GM19193 (cell line): ENCODE data around the gene SLC10A2.

Source experiments
- POLR2A ChIP-seq: IDR thresholded peaks from 4 replicates; pipeline ENCODE4 v1.6.1; 2011; ENCODE audit not compliant: insufficient read depth, insufficient read length; ENCODE audit errors: extremely low read depth

Gene SLC10A2

DNA sequence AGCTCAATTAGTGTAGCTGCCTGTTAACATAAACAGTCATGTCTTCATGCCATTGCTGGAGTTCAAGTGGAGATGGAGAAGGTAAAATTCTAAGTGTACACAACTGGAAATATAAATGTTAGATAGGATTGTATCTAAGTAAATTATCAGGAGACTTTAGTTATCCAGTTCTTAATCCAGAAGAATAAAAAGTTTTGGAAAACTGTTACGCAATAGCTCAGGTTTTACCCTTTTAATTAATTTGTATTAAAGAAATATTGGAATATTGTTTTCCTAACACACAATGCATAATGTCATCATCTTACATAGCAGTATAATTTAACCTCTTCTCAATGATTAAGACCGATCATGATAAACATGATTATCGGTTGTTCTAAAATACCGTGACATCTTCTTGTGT is 2.8 kb downstream of the SLC10A2 start:
- no peak for TF ChIP-seq POLR2A

DNA sequence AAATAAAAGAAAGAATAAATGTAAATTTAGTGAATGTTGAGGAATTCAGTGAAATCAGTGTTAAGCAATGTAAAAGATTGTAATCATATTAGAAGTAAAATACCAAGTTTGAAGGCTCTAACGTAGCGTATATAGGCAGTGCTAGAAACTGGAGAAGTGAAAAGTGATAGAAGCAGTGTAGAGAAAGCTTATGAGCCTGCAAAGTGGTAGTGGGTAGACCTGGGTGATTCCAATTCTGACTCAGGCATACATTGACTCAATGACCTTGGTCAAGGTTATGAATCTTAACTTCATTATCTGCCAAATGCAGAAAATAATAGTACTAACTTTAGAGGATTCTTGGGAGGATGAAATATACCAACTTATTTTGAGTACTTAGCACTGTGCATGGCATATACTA is 4.1 kb downstream of the SLC10A2 start:
- TF ChIP-seq POLR2A, result no peak

DNA sequence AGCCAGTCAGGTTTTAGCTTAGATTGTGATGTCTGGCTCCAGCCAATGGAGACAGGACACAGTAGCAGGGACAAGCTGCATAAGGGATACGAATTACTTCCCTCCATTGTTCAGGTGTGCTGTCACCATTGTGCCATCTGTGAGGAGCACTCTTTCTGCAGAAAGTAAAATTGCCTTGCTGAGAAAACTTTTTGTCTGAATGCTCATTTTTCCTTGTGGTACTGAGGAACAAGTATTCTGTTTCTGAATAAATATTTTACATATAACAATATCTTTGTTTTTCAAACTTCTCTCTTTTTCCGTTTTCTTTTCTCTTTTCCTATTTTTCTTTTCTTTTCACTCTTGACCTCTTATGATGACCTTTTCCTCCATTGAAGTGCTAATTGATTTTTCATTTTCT is 10.2 kb downstream of the SLC10A2 start:
- no peak for TF ChIP-seq POLR2A

- no peak for TF ChIP-seq POLR2A
Measured at GRCh38 chr13:103055166-103055565, 11.1 kb downstream of the SLC10A2 start.

GRCh38 chr13:103046676-103047075 is 19.5 kb downstream of the SLC10A2 start:
- no peak for TF ChIP-seq POLR2A

DNA sequence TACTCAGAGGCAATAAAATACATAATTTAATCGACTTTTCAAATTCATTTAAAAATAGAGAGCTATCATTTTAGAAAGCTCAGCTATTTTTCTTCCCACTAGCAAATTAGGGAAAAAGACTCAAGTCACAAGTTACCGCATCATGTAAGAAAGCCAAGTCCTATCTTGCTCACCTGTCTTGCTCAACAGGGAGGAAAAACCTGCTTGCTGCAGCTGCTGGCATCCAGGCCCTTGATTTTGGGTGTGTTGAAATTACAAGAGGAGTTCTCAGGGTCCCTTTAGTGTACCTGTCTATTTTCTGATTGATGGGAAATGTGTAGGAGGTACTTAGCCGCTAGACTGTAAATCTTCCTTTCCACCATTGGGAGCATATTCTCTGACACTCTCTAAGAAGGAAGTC is 22.2 kb downstream of the SLC10A2 start:
- TF ChIP-seq POLR2A, result no peak

GRCh38 chr13:103040006-103040405 is 26.2 kb downstream of the SLC10A2 start:
- TF ChIP-seq POLR2A, result no peak

GRCh38 chr13:103039183-103039582 is 27.0 kb downstream of the SLC10A2 start:
- TF ChIP-seq POLR2A, result no peak

GRCh38 chr13:103036268-103036667 is 29.9 kb downstream of the SLC10A2 start:
- no peak for TF ChIP-seq POLR2A

DNA sequence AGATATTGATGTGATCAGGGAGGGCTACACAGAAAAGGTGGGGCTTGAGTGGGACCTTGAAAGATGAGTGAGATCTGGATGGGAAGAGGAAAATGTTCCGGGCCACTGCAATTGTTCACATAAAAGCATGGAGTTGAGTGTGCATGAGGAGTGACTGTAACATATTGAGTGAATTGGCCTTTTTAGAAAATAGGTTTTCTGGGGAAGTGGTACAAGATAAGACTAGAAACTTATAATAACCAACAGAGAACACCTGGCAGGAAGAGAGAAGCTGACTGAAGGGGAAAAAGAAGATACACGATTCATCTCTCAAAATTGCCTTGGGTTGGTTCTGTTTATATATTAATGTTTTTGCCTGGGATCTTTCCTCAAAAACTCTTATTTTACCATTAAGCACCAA is 32.2 kb downstream of the SLC10A2 start:
- TF ChIP-seq POLR2A, result no peak

DNA sequence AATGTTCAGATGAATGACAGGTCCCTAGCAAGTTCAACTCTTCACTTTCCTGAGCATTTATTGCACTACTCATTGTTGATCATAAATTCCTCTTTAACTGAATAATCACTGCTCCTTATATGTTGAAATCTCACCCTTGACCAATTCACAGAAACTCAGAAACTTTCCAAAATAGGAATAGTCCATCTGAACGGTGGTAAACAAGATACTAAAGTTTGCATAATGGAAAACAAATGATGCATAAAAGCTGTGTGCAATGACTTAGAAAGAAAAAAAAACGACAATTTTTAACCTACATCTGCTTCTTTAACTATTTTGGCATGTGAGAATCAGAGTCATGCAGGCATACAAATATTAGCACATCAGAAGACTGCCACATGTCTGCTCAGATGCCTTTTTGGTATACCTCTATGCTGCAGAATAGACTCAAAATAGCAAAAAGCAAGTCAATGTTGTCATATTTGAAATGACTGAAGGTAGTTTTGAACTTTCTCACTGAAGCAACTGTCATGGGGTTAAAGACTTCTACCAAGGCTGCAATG is 34.8 kb downstream of the SLC10A2 start:
- TF ChIP-seq POLR2A, result no peak

- no peak for TF ChIP-seq POLR2A
Measured at GRCh38 chr13:103030776-103031175, 35.4 kb downstream of the SLC10A2 start.

DNA sequence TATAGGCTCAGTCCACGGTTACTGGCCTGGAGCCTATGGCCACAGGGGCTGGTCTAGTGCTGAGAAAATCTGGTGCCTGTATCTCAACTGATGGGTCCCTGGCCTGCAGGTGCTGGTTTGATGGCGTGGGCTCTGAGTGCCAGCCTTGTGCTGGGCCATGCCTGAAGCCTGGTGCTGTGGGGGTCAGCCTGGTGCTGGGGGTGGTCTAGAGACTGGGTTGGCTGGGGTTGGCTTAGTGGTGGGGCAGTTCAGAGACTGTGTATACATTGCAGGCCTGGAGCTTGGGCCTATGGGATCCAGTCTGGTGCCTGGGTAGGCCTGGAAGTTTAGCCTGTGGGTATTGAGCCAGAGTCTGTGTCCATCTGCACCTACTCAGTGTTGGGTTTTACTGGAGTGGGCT is 36.4 kb downstream of the SLC10A2 start:
- TF ChIP-seq POLR2A, result no peak

- no peak for TF ChIP-seq POLR2A
Measured at GRCh38 chr13:103022336-103022735, 43.9 kb downstream of the SLC10A2 start.

GRCh38 chr13:103018556-103018955 is 47.7 kb downstream of the SLC10A2 start:
- TF ChIP-seq POLR2A, result no peak

- TF ChIP-seq POLR2A, result no peak
Measured at GRCh38 chr13:103012646-103013045, 53.6 kb downstream of the SLC10A2 start.

- no peak for TF ChIP-seq POLR2A
Measured at GRCh38 chr13:103009051-103009840, 57.0 kb downstream of the SLC10A2 start.

DNA sequence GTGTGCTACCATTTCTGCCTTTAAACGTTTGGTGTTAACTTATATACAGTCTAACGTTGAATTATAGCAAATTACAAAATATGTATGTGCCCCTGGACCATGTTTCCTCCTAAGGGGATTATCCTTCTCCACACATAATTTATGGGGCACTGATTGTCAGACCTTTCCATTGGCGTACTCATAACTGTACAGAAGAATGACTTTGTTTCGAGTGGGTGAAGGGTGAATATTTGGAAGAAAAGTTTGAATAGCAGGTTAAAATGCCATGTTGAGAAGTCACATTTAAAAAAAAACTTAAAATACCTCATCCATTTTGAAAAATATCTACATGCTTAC is 58.8 kb downstream of the SLC10A2 start:
- TF ChIP-seq POLR2A, result no peak
